Measurements from ENCODE around the gene TMEM234.

DNA sequence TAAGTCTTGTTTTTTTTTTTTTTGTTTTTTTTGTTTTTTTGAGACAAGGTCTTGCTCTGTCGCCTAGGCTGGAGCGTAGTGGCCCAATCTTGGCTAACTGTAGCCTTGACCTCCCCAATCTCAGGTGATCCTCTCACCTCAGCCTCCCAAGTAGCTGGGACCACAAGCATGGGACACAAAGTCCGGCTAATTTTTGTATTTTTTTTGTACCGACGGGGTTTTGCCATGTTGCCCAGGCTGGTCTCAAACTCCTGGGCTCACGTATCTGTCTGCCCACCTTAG lies 35.0 kb upstream of the TMEM234 start:
- TF ChIP-seq TAF1 (IDR thresholded peaks at IDR 0.05; ENCODE audit: borderline replicate concordance, insufficient read depth, low read length): no peak
- no peak for TF ChIP-seq SIN3A (IDR thresholded peaks at IDR 0.05; ENCODE audit: borderline replicate concordance, insufficient read depth, low read length)
- no peak for TF ChIP-seq FOXP2 (optimal IDR thresholded peaks at IDR 0.05; ENCODE audit: borderline replicate concordance, extremely low read depth, extremely low read length, insufficient read depth)
